HG02973 (cell line): ENCODE results near the gene NCAM2.
"Not testable (repeated sequence)": the region's sequence is repeated elsewhere in the genome, so short reads cannot be mapped to it uniquely, and the experiment has no call there.

Experiments
- ATAC-seq: cut with Tn5 transposase; IDR thresholded peaks from one replicate; pipeline ENCODE4 v1.9.1; 2021; ENCODE audit warnings: moderate library complexity; ENCODE audit not compliant: unreplicated experiment

NCAM2 gene

GRCh38 chr21:21097466-21097865 is 99.3 kb downstream of the NCAM2 start:
- ATAC-seq = no peak

DNA sequence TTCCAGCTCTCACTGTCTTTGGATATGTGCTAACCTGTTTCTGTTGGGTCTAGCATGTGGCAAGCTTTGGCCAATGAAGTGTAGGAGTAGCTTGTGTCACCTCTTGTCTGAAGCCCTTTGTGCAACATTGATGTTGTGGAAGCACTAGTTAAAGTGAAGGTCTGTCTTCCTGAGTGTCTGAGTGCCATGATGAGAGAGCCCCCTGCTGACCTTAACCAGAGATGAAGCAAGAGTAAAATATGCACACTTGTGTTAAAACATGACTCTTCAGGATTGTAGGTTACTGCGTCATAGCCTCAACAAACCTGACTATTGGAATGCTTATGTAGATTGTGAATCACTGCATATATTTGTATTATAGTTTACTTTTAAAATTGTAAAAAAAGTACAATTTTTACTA is 103.7 kb downstream of the NCAM2 start:
- ATAC-seq = no peak

DNA sequence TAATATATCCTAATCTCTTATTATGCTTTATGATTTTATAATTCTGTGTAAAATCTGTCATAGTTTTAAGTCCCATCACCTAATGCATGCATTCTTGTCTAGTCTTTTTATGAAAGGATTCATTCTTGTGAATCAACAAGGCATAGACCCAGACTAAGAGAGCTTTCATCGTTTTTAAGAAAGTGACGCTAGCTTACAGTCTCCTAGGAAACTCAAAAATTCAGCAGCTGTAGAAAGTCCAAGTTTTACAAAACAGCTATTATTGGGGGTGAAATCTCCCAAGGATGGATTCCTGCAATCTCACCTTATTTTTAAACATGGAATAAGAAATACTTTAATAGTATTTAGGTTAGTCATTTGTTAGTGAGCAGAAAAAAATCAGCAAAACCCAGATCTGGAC is 104.7 kb downstream of the NCAM2 start:
- ATAC-seq = no peak

GRCh38 chr21:21103692-21104091 is 105.5 kb downstream of the NCAM2 start:
- ATAC-seq = no peak

DNA sequence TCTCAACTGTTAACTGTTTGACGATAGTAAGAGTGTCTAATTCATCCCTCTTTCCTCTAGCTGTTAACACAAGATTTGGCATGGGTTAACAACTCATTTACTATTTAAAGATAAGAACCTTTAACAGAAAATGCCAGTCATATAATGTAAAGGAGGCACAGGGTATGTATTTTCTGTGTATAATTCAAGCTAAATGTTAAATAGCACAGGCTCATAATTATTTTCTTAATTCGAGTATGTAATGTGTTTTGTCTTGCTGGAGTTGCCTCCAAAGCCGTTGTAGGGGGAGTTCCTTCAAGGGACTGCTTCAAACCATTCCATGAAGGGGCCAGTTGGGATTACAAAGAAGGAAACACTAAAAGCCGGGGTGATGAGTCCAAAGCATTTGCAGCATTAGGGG is 111.5 kb downstream of the NCAM2 start:
- no peak for ATAC-seq

- no peak for ATAC-seq
These were observed 113.2 kb downstream of the NCAM2 start for GRCh38 chr21:21111309-21111920.

DNA sequence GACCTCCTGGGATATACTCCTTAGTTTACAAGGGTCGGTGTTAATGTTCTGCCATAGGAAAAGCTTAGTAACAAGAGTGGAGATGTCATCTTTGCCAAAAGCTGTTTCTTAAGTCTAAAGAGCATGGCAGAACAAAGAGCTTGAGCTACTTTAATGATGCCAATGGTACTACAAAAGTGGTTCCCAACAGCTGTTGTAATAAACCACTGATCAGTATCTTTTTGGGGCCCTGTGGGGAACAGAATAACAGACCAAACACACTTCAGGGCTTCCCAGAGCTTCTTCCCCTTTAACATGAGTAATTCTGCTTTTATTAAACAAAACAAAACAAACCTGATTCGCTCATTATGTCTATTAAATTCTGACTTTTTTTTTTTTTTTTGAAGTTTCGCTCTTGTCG is 116.3 kb downstream of the NCAM2 start:
- no peak for ATAC-seq

DNA sequence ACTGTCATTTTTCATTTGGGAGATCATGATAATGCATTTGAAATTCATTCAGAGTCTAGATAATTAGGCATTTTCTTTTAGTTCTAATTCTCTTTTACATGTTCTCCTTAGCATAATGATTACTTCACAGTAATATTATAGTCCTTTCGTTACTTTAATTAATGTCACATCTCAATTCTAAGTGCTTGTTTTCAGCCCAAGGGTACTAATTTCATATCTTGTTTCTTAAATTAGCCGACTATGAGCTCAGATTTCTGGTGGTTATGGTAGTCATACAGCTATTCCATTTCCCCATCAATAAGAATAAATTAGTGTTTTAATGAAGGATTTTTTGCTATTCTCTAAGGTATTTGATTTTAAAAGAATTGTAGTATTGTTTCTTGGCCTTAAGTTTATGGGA is 120.9 kb downstream of the NCAM2 start:
- ATAC-seq = no peak

GRCh38 chr21:21122680-21123079 is 124.5 kb downstream of the NCAM2 start:
- ATAC-seq = no peak

DNA sequence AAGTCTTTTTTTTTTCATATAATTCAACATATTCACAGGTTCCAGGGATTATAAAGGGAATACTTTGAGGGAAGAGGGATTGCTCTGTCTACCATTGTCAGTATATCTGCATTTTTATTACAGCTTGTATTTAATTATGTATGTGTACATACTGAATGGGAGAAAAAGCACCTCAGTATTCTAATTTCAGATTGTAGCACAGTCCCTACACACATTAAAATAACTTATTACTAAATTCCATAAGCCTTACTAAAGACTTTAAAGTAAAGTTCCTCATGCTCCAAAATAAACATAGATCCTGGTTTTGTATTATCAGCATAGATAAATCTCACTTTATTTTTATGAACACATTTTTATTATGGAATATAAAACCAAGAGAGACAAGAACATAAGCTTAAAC is 134.2 kb downstream of the NCAM2 start:
- ATAC-seq = no peak

GRCh38 chr21:21137986-21138385 is 139.8 kb downstream of the NCAM2 start:
- no peak for ATAC-seq

DNA sequence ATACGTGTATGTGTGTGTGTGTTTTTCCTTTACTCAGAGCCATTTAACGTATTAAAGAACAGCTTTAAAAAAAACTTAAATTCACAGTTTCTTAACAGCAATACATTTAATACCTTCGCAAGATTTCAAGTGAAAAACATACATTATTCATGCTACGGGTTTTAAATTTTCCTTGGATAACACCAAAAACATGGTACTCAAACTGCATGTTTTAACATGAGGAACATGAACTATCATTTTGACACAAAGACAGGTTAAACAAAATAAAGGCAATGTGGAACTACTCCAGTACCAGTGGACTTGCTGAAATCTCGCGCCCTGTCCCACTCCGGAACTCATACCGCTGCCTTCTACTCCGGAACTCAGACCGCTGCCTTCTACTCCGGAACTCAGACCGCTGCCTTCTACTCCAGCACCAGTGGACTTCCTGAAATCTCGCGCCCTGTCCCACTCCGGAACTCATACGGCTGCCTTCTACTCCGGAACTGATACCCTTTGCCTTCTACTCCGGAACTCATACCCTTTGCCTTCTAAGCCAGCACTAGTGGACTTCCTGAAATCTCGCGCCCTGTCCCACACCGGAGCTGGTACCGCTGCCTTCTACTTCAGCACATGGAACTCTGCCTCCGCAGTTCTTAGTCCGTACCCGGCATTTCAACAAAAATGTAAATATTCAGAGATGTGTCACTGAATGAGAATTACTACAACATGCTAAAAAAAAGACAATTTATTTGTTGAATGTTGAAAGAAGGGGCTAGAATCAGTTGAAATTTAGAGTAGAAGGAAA is 148.6 kb downstream of the NCAM2 start:
- ATAC-seq = no peak

- ATAC-seq = no peak
These were observed 149.2 kb downstream of the NCAM2 start for GRCh38 chr21:21147374-21147745.

DNA sequence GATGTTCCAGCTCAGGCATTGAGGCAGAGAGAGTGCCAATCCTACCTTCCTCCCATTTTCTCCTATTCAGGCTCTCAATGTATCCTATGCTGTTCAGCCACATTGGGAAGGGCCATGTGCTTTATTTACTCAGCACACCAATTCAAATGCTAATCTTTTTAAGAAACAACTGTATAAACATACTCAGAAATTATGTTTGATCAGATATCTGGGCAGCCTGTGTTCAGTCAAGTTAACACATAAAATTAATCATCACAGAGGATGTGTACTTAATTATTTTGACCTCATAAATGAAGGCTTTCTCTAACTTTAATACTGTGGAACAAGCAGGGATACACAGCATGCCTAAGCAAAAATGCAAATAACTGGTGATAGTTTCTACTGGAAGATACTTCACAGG is 149.8 kb downstream of the NCAM2 start:
- no peak for ATAC-seq

GRCh38 chr21:21148514-21148913 is 150.3 kb downstream of the NCAM2 start:
- ATAC-seq = no peak

DNA sequence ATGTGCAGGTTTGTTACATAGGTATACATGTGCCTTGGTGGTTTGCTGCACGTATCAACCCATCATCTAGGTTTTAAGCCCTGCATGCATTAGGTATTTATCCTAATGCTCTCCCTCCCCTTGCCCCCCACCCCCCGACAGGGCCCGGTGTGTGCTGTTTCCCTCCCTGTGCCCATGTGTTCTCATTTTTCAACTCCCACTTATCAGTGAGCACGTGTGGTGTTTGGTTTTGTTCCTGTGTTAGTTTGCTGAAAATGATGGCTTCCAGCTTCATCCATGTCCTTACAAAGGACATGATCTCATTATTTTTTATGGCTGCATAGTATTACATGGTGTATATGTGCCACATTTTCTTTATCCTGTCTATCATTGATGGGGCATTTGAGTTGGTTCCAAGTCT is 151.2 kb downstream of the NCAM2 start:
- not testable (repeated sequence) for ATAC-seq

- no peak for ATAC-seq
These were observed 153.0 kb downstream of the NCAM2 start for GRCh38 chr21:21151231-21151630.

- ATAC-seq = no peak
These were observed 158.2 kb downstream of the NCAM2 start for GRCh38 chr21:21156397-21156796.

GRCh38 chr21:21156957-21157356 is 158.7 kb downstream of the NCAM2 start:
- ATAC-seq = no peak

DNA sequence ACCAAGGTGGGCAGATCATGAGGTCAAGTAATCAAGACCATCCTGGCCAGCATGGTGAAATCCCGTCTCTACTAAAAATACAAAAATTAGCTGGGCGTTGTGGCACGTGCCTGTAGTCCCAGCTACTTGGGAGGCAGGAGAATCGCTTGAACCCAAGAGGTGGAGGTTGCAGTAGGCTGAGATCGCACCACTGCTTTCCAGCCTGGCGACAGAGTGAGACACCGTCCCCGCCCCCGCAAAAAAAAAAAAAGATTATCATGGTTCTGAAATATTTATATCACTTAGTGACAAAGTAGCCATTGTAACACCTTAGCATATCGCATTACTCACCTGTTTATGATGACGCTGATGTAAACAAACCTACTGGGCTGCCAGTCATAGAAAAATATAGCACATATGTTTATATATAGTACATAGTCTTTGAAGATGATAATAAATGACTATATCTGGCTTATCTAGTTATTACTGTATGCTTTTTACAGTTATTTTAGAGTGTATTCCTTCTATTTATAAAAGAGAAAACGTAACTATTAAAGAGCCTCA is 160.2 kb downstream of the NCAM2 start:
- ATAC-seq = no peak

DNA sequence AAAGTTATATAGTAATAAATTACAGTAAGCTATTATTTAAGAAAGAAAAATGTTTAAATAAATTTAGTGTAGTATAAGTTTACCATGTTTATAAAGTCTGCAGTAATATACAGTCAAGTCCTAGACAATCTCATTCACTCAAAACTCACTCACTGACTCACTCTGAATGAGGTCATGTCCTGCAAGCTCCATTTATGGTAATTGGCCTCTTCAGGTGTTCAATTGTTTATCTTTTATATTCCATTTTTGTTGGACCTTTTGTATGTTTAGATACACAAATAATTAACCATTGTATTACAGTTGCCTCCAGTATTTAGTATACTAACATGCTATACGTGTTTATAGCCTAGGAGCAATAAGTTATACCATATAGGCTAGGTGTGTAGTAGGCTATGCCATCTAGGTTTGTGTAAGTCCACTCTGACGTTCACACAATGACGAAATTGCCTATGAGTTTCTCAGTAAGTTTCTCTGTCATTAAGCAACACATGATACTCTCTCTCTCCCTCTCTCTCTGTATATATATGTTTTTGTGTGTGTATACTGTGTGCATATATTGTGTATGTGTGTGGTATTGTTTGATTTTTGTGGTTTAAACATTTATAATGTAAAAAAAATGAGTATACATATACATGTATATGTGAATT is 161.2 kb downstream of the NCAM2 start:
- no peak for ATAC-seq

DNA sequence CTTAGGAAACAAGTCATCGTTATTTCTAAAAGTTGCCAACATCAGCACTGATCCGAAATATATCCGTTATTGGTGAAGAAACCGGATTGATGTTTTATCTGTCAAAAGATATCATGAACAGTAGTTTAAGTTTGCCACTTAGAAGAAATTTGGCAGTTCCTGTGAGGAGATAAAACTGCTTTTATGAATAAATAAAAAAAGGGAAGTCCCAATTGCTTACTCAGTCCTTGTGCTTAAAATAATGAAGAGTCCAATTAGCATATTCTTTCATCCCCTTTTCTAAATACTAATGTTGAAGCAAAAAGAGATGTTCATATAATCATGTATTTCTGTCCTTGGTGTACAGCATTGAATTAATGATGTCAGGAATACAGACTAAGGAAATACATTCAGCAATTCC is 164.6 kb downstream of the NCAM2 start:
- ATAC-seq = no peak
